Measurements from ENCODE around the gene PDE7B. TPM values are rescaled to one million over a fixed set of nuclear protein-coding genes. Genes with fewer than 3 reads are reported as not detected.

The PDE7B gene
- total RNA-seq, 2 donors from 2014 or later, result 0.04 TPM; not detected in 1

GRCh38 chr6:135888818-135889217 lies 37.3 kb downstream of the PDE7B start:
- no peak for ATAC-seq (replicated peaks)
- Mint-ChIP-seq H3K4me3 (no peak overlapping the region), H3K27ac (no peak overlapping the region), H3K27me3 (no peaks in the 10 kb centered on the region), H3K36me3 (ENCODE audit: low read depth) (no peaks in the 10 kb centered on the region), H3K4me1 (no peaks in the 10 kb centered on the region), H3K9me3 (no peaks in the 10 kb centered on the region)

GRCh38 chr6:135890876-135891275 lies 39.4 kb downstream of the PDE7B start:
- Mint-ChIP-seq H3K27me3 (peaks cover 2% of the 10 kb centered on the region), H3K27ac (no peak overlapping the region), H3K4me3 (no peak overlapping the region), H3K4me1 (no peaks in the 10 kb centered on the region), H3K36me3 (ENCODE audit: low read depth) (no peaks in the 10 kb centered on the region), H3K9me3 (no peaks in the 10 kb centered on the region)
- ATAC-seq (replicated peaks), result no peak

DNA sequence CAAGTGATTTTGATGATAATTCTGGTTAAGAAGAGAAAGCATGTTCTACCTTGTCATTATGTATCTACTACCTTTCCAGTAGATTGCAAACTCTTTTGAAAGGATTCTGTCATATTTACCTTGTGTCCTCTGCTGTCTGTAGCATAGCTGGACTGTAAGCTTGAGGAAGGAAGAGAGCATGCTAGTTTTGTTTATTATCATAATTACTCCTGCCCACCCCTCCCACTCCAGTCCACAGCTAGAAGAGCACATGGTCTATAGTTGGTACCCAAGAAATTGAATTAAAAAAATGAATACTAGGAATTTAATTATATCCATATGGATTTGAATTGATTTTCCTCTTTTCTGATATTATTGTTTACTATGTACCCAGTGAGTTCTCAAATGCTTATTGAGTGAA lies 40.2 kb downstream of the PDE7B start:
- ATAC-seq (replicated peaks), result no peak
- H3K4me1 Mint-ChIP-seq, result no peaks in the 10 kb centered on the region
- H3K4me3 Mint-ChIP-seq, result no peak overlapping the region
- peaks cover 3% of the 10 kb centered on the region for H3K27me3 Mint-ChIP-seq
- H3K36me3 Mint-ChIP-seq (ENCODE audit: low read depth), result no peaks in the 10 kb centered on the region
- no peak overlapping the region for H3K27ac Mint-ChIP-seq
- H3K9me3 Mint-ChIP-seq, result no peaks in the 10 kb centered on the region

DNA sequence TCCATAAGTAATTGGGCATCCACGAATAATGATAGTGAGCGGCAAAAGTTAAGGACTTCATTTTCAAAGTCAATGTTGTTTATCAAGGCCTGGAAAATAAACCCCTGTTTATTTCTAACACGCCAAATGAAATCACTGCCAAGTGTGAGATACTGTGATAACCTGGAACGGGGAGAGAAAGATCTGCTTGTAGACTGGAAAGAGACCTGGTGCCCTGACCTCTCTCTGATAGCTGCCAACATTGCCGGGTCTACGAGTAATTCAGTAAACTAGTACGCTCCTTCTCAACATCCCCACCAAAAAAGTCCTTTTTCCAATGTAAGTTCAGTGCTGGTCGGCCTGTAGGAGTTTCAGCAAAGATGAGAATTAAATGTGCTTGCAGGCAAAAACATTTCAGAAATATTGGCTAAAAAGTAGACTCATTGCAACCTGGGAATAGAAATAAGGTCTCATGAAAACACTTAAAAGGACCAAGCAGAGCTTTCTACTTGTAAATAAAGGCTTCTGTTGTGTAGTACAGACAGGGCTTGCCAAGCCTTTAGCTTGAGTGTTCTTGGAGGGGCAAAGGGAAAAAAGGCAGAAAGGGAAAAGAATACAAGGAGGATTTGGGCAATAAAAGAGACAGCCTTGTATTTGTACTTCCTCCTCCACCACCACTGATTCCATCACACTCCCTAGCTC lies 43.9 kb downstream of the PDE7B start:
- Mint-ChIP-seq H3K4me3 (no peak overlapping the region), H3K27ac (no peak overlapping the region)

GRCh38 chr6:135897087-135897486 lies 45.6 kb downstream of the PDE7B start:
- Mint-ChIP-seq H3K36me3 (ENCODE audit: low read depth) (no peaks in the 10 kb centered on the region), H3K27me3 (peaks cover 3% of the 10 kb centered on the region), H3K9me3 (no peaks in the 10 kb centered on the region), H3K4me1 (no peaks in the 10 kb centered on the region), H3K27ac (no peak overlapping the region), H3K4me3 (no peak overlapping the region)
- no peak for ATAC-seq (replicated peaks)

More for the DNA sequence above, 43.9 kb downstream of the PDE7B start:
- peaks cover 3% of the 10 kb centered on the region for H3K27me3 Mint-ChIP-seq
- no peak for ATAC-seq (replicated peaks)
- no peaks in the 10 kb centered on the region for H3K36me3 Mint-ChIP-seq (ENCODE audit: low read depth)
- no peaks in the 10 kb centered on the region for H3K9me3 Mint-ChIP-seq
- H3K4me1 Mint-ChIP-seq, result no peaks in the 10 kb centered on the region

- Mint-ChIP-seq H3K27me3 (no peaks in the 10 kb centered on the region), H3K4me1 (no peaks in the 10 kb centered on the region), H3K27ac (no peak overlapping the region), H3K36me3 (ENCODE audit: low read depth) (no peaks in the 10 kb centered on the region), H3K9me3 (no peaks in the 10 kb centered on the region), H3K4me3 (no peak overlapping the region)
- no peak for ATAC-seq (replicated peaks)
Observed at GRCh38 chr6:135901774-135902524, 50.4 kb downstream of the PDE7B start.

DNA sequence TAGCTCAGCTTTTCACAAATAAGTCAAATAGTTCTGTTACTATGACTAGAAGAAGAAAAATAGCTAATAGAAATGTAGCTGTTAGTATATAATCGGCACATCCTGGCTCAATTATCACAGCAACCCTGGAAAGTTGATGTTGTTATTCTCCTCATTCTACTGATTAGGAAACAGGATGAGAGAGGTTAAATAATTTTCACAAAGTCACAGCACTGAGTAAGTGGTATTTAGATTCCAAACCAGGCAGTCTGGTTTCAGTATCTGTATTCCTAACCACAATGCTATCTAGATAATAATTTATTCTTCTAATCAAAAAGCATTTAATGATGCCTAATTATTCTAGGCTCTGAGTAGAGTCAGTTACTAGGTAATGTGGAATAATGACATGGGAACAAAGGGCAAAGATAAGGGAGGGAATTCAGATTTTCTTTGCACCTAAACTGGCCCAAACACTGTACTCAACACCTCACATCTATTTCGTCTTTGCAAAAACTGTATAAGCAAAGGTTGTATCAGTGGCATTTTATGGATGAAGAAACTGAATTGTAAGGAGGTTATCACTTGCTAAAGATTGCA lies 51.3 kb downstream of the PDE7B start:
- H3K4me3 Mint-ChIP-seq, result no peak overlapping the region
- no peaks in the 10 kb centered on the region for H3K27me3 Mint-ChIP-seq

DNA sequence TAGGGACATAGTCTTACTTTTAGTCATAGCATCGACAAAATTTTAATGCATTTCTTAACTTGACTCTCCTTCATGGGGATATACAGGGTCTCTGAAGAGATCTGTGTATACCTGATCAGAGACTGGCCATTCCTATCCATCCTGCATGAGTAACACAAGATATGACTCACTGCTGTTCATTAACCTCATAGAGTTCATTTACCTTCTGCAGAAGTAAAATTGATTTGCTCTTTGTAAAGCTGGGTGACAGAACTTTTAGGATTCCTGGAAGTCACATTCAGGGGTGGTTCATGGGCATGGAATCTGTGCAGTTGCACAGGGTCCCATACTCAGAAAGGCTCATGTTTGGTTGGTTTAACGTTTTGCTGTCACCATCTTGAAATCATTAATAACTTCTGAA lies 53.2 kb downstream of the PDE7B start:
- Mint-ChIP-seq H3K4me1 (no peaks in the 10 kb centered on the region), H3K36me3 (ENCODE audit: low read depth) (no peaks in the 10 kb centered on the region), H3K9me3 (no peaks in the 10 kb centered on the region), H3K27ac (no peak overlapping the region), H3K27me3 (no peaks in the 10 kb centered on the region), H3K4me3 (no peak overlapping the region)
- ATAC-seq (replicated peaks), result no peak

More for the DNA sequence above, 51.3 kb downstream of the PDE7B start:
- no peak for ATAC-seq (replicated peaks)
- no peaks in the 10 kb centered on the region for H3K4me1 Mint-ChIP-seq
- H3K27ac Mint-ChIP-seq, result no peak overlapping the region
- no peaks in the 10 kb centered on the region for H3K36me3 Mint-ChIP-seq (ENCODE audit: low read depth)
- H3K9me3 Mint-ChIP-seq, result no peaks in the 10 kb centered on the region

- Mint-ChIP-seq H3K9me3 (no peaks in the 10 kb centered on the region), H3K36me3 (ENCODE audit: low read depth) (no peaks in the 10 kb centered on the region), H3K27me3 (no peaks in the 10 kb centered on the region), H3K27ac (no peak overlapping the region), H3K4me1 (no peaks in the 10 kb centered on the region), H3K4me3 (no peak overlapping the region)
- ATAC-seq (replicated peaks), result no peak
Observed at GRCh38 chr6:135905604-135906300, 54.3 kb downstream of the PDE7B start.

GRCh38 chr6:135906542-135906941 lies 55.0 kb downstream of the PDE7B start:
- no peak overlapping the region for H3K27ac Mint-ChIP-seq
- no peaks in the 10 kb centered on the region for H3K27me3 Mint-ChIP-seq
- no peaks in the 10 kb centered on the region for H3K4me1 Mint-ChIP-seq
- H3K4me3 Mint-ChIP-seq, result no peak overlapping the region
- no peak for ATAC-seq (replicated peaks)
- no peaks in the 10 kb centered on the region for H3K36me3 Mint-ChIP-seq (ENCODE audit: low read depth)
- no peaks in the 10 kb centered on the region for H3K9me3 Mint-ChIP-seq

GRCh38 chr6:135906972-135907465 lies 55.5 kb downstream of the PDE7B start:
- no peaks in the 10 kb centered on the region for H3K4me1 Mint-ChIP-seq
- no peak overlapping the region for H3K27ac Mint-ChIP-seq
- H3K36me3 Mint-ChIP-seq (ENCODE audit: low read depth), result no peaks in the 10 kb centered on the region
- no peak overlapping the region for H3K4me3 Mint-ChIP-seq
- ATAC-seq (replicated peaks), result no peak
- H3K9me3 Mint-ChIP-seq, result no peaks in the 10 kb centered on the region
- H3K27me3 Mint-ChIP-seq, result no peaks in the 10 kb centered on the region

DNA sequence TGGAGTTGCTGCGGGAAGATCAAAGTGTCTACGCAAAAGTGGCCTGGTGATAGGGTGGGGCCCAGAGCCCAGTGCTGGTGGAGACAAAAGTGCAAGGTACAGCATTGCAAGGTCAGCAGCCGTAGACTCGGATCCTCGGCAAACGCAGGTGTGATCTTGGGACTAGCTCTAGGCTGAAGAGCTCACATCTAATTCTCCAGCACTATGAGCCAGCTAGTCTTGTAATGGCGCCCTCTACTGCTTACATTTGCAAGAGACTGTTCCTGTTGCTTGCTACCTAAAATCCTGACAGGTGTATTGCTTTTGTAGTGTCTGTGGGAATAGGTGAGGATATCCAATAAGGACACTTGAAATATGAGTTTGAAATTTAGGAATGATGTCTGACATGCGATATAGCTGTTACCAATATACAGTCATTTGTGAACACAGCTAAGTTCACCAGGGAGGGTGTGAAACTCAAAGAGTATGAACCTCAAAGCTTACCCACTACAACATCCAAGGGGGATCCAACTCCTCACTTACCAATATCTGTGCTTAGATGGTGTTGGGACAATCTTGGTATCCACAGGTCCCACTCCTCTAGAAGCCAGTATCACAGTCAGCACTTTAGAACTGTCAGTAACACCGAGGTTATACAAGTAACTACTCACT lies 58.4 kb downstream of the PDE7B start:
- no peak overlapping the region for H3K27ac Mint-ChIP-seq
- ATAC-seq (replicated peaks), result peak; percentile 77
- H3K4me1 Mint-ChIP-seq, result no peaks in the 10 kb centered on the region
- H3K9me3 Mint-ChIP-seq, result no peaks in the 10 kb centered on the region
- no peaks in the 10 kb centered on the region for H3K36me3 Mint-ChIP-seq (ENCODE audit: low read depth)
- H3K4me3 Mint-ChIP-seq, result no peak overlapping the region
- no peaks in the 10 kb centered on the region for H3K27me3 Mint-ChIP-seq

DNA sequence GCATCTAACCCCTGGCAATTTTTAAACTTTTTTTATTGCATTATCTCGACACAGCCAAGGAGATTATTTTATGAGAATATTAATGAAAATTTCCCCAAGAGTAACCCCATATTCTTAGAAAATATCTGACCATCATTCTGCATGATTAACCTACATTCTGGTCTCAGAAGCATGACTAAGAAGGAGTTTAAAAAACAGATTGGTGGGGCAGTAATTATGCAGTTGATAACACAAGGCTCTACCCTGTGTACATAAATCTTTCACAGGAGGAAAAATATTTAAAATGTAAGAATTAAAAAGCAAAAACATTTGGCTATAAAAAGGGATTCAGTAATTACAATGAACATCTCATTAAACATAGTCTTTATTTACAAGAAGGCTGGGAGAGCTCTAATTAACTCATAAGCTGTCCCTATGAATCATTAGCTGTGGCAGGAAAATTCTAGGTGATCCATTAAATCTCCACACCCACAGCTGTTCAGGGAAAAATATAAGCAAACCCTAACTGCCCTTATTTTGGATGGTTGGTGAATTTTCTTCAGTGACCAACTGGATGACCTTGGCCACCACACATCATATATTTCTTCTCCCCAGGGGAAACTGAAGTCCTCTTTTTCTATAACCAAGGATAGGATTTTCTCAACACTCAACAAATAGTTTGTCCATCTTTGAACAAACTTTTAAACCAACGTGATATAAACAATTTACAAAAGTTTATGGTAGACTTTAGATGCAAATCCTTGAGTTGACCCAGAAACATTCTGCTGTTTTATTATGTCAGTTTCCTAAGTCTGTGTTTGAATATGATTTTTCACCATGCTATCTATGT lies 59.5 kb downstream of the PDE7B start:
- Mint-ChIP-seq H3K27ac (no peak overlapping the region), H3K4me1 (no peaks in the 10 kb centered on the region)

More for the DNA sequence above, 59.5 kb downstream of the PDE7B start:
- no peak for ATAC-seq (replicated peaks)
- H3K9me3 Mint-ChIP-seq, result no peaks in the 10 kb centered on the region
- no peaks in the 10 kb centered on the region for H3K36me3 Mint-ChIP-seq (ENCODE audit: low read depth)
- no peak overlapping the region for H3K4me3 Mint-ChIP-seq
- H3K27me3 Mint-ChIP-seq, result no peaks in the 10 kb centered on the region

All from activated T-helper 17 cell treated with anti-CD3 and anti-CD28 coated beads, Interleukin-2, amount 50 U/mL, for 72 hours (primary cell).